GM19043 (cell line): ENCODE data around the gene MIPOL1.

Experiments used
- ATAC-seq: cut with Tn5 transposase; IDR thresholded peaks from one replicate; pipeline ENCODE4 v1.9.1; 2021; ENCODE audit warnings: low read depth; ENCODE audit not compliant: unreplicated experiment

Gene MIPOL1

DNA sequence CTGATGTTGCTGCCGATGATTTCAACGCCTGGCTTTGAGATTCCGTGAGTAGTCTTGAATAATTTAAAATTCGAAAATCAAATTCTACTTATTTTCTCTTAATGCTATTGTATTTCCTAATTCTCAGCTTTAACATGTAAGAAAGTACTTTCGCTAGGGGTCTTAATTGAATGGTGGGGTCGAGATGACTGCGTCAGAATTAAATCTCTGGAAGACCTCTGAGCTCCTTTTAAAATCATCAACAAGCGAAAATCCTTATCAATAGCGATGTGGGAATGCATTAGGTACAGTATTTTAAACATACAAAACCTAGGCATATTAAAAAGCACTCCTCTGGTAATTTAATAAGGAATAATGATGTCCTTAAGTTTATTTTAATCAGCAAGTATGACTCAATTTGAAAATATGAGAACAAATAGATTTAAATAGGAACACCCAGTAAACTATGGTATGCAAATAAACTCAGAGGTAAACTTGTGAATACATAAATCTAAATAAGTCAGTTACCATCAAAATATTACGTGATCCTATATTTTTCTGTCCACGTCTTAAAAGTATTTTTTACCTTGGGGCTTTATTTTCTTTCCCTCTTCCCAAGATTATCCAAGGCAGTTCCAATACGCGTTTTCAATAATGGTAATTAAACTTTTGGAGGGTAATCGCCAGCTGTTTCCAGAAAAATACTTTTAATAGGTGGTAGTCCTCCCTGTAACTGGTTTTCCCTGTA lies 395.9 kb downstream of the MIPOL1 start:
- ATAC-seq, result no peak

DNA sequence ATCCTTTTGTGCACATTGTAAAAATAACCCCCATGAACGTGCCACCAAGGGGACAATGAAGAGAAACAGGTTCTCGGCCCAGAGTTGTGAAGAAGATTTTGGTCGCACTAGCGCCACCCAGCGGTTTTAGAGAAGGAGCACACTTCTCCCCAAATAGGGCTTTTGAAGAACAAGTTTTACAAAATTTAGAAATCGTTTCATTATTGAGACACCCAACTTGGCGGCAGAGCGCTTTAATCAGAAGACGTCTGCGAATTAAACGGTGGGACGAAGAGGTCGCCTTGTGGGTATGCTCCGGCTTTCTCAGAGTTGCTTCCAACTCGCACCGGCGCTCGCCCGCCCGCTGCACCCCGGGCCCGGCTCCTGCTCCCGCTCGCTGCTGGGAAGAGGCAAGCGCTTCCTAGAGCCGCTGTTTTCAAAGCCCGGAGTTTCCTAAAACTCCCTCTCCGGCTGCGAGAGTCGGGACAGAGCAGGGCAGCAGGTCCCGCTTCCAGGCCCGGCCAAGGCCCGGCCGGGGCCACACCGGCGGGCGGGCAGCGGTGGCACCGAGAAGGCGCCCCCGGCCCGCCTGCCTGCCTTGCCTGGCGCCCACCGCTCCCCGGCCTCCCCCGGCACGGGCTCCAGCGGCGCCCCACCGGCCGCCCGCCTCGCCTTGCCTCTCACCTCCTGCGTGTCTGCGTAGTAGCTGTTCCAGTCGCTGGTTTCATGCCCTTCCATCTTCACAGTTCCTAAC lies 396.7 kb downstream of the MIPOL1 start:
- no peak for ATAC-seq

DNA sequence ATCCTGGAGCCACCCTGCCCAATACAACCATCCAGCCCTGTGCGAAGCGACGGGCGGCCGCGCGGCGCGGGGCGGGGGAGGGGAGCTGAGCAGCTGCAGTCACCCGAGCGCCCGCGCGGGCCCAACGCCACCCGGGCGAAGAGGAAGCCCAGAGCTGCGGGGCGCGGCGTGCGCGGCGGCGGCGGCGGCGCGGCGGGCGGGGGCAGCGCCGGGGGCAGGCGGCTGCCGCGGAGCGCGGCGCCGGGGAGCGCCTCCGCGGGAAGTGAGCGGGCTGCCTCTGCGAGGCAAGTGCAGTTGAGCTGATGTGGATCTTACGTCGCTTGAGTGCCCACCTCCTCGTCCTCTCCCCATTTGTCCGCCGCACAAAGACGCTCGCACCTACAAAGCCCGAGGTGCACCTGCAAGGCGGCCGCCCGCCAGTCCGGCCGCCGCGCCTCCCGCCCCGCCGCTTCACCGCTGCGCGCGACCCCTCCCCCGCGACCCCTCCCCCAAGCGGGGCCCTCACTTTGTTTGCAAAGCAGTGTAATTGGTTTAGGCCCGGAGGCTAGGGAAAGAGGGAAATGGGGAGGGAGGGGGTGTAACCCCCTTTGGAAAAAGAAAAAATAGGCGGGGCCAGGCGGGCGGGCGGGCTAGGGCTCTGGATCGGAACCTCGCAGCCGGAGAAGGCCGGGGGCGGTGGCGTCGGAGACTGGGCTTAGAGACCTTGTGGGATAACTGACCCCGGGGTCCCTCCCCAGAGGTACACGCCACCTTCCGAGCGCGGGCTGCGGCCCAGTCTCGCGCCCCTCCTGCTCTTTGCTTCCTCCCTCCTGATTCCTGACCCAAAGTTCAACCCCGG lies 397.5 kb downstream of the MIPOL1 start, which contains the start of the genes FOXA1 and TTC6:
FOXA1 (minus strand) TSS at position 279 of the 838 bp plus-strand sequence; CDS start at position 2, 277 bp downstream.
TTC6 (plus strand) TSS at position 659 of the 838 bp plus-strand sequence. CDS start 26,436 bp downstream, outside the sequence.
- ATAC-seq, result no peak

DNA sequence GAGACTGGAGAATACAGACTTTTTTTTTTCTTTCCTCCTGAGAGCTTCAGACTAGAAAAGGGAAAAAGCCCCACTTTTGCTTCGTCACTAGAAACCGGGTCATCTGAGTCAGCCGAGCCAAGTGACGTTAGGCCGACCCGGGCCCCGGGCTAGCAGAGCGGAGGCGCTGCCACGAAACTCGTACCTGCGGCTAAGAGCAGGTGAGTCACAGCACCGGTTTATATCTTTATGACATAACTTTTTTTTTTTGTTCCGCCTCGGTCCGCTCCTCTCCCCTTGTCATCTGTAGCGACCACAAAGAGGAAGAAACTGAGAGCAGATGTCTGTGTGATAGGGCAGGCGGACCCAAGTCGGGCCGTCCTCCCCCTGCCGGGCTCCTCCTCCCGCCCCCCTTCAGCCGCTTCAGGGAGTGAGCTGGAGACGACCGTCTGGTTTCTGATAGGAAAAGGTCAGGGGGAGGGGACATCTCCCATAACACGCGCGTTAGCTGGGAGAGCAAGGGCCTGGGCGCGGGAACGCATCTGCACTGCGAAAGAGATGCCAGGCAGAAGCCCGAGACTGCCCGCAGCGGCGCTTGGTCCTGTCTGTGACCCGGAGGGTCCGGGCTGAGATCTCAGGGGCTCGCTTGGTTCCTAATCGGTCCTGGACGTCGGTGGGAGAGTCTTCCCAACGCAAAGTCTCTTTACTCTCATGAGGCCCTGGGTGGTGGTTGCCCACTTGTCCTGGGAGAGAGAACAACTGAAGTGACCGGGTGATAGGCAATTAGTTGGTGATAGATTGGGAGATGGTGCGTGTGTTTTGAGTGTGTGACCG lies 398.3 kb downstream of the MIPOL1 start:
- no peak for ATAC-seq

DNA sequence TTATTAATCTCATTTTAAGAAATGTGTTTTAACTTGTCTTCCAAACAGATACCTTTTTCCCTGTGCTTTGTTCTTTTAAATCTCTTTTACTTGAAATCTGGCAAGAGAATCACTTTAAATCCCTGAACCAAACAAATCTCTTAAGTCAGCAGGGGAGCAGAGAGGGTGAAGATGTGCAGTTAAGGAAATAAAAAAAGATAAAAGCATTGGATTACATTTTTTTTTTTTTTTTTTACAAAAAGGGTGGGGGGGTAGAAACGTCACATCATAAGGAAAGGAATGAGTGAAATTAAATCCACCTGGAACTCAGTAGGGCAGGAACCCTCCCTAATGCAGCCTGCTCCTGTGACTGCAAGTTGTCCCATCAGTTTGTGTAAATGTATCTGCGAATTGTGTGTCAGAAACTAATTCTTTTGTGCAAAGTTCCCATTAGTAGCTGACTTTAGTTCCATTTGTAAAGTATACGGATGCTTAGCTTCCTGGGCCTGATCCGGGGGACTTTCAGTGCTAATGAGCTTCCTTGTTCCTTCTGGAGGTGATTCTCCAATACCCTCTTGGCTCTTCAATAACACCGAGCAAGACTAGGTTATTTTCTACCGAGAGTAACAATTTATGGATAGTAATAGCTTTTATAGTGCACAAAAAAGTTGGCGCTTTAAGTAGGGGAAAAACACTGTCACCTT lies 399.2 kb downstream of the MIPOL1 start:
- no peak for ATAC-seq

DNA sequence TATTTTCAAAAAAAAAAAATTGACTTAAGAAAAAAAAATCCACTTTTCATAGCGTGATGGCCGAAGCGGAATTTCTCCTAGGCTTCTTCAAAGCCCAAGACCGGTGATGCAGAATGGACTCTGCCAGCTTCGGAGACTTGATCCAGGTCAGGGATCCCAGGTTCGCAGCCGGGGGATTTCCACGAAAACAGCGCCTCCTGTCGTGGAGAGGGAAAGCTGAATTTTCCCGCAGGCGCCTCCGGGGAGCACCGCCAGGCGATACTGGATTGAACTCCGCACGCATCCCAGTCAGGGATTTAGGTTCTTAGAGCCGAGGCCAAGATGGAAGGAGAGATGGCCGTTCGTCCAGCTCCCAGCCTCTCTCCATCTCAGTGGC lies 399.8 kb downstream of the MIPOL1 start:
- no peak for ATAC-seq

DNA sequence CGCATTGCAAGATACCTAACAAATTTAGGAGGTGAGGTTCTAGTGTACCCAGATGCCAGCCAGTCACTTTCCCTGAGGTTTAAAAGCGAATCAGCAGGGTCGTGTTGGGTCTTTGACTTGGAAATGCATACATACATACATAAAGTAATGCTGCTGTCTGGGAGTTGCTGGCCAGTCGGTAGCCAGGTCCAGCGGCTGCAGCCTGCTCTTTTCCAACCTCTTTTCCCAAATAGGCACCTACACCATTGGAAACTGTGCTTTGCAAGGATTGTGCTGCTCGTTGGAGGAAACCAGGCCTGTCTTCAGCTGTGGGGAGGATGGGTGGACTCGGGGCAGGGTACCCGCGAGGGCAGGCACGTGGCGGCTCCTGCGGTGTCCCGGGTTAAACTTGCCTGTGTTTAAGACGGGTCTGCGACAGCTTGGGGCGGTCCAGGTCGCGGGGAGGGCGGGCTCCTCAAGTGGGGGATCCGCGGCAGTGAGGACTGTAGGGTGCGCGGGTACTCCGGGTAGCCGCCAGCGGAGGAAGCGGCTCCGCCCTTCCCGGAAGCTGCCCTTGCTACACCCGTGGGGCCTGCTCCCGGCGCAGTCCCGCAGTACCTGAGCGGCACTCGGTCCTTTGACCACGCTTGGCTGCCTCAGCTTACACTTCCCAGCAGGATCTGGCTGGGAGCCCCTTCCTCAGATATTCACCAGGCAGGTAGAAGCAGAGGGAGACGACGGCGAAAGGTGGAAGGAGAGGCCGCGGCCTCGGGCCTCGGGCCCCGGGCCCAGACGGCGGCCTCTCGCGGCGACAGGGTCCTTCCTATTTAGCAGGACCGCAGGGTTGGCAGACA lies 400.4 kb downstream of the MIPOL1 start:
- no peak for ATAC-seq

DNA sequence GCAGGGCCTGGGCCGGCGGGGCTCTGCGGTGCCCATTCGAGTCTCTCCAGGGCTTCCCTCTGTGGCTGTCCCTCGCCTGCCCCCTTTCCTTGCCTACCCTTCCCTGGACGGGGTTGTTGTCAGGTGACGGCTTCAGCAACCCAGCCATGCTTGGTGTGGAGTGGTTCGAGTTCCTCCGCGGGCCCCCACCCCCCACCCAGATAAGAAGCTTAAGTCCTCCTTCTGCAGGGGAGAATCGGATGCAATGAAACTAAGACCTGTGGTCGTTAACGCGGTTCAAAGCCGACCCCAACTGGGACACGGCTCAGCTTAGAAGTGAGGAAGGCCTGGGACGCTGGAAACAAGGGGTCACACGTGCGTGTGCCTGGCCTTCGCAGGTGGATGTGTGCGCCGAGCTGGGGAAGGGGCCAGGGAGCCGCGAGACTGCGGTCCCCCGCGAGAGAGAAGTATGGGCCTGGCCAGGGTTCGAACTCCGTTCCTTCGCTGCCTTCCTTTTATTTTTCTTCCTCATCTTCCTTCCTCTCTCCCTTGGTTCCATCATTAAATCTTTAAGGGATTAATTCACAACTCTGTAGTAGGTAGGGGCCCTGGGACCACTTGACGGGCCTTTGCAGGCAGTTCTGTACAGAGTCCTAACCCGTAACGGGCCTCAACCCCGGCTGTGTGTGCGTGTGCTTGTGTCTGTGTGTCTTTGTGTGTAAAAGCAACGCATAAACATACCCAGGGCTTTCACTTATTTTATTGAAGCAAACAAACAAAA lies 401.2 kb downstream of the MIPOL1 start:
- ATAC-seq, result no peak

DNA sequence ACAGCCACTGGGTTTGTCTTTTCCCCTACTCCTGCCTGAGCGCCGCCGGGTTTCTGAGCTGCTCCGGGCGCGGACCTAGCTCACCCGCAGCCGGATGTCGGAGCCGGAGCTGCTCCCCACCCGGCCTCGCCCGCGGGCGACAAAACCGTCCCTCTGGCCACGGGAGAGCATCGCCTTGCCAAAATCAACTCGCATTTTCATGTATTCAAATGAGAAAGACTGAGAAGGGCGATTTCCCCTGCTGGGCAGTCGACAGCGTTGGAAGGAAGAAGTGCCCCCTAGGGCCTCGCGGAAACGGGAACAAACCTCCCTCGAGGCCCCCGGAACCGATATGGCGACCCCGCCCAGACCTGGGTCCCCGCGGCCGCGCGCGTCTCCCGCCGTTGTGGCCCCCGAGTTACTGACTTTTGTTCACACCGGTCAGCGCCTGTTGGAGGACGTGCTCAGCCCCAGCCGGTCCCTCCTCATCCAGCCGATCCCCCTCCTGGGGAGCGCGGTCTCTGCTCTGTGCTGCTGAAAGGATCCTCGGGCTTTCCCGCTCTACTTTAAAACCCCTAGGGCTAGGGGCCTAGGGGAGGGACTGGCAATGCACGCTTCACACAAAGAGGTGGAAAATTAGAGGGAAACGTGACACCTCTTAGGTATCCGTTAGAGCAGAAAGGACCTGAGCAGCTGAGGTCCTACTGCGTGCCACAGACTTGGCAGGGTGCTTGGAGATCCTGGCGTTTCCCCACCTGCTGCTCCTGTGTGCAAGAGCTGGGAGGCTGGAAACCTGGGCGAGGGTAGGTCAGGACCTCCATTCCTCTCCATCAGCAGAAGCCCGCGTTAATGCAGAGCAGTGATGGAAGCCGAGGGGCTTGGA lies 402.0 kb downstream of the MIPOL1 start:
- no peak for ATAC-seq

DNA sequence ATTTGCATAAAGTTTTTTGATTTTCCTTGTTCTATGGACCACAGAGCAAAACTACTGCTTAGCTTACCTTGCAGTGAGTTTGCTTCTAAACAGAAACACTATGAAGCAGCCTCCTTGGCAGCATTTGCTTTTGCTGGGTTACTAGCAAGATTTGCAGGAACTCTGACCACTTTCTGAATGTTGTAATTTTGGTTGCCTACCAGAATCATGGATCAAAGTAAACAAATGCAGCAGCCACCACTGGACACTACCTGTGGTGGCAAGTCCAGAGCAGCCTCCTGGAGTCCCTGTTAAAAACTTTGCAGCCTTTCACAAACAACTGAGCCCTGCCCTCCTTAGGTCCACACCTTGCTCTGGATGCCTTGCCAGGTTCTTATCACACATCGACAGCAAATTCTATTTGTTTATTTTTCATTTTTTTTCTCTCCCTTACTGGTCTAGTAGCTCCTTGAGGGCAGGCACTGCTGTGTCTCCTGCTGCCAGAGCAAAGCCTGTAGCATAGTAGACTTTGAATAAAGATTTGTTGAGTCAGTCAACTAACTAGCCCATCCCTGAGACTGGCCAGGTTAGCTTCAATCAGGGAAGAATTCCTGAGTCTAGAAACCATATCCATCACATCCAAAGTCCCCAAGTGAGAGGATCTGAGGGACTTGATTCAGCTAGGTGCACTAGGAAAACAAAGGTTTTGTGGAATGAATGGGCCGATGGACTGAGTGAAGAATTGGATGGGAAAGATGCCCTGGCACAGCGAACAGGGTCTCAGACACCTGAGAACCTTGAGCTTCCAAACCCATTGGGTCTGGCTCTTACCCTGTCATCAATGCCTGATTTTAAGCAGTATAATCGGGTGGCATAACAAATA lies 403.4 kb downstream of the MIPOL1 start:
- ATAC-seq, result no peak

DNA sequence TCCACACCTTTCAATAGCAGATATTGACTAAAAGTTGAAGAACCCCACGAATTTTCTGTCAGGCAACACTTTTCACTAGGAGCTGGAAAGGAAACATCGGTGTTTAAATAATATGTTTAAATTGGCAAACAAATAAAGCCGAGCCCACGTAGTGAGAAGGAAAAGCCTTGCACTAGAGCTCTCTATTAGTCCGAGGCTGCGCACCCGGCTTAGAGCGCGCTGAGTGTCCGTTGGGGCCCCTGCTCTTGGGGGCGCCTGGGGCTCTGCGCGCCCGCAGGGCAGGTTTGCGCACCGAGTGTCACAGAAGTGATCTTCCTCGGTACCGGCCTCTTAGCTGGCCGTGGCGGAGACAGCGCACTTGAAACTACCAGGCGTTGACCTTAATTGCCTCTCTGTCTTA lies 404.1 kb downstream of the MIPOL1 start:
- no peak for ATAC-seq
